Aorta (tissue), 5 donors: ENCODE measurements around the gene SCART1. TPM values are rescaled to one million over a fixed set of nuclear protein-coding genes. Genes with fewer than 3 reads are reported as not detected.

Experiments used
- ATAC-seq: fragments of 200-7000 bp; cut with Tn5 transposase; one replicate; pipeline ENCODE4 v1.9.1; 2022; ENCODE audit warnings: moderate library complexity; ENCODE audit not compliant: low FRiP score
- DNase-seq, 2 donors: peaks; one replicate each; pipeline ENCODE4 v3.0.0-alpha.2; 2020
- H3K27ac ChIP-seq, 2 donors: one replicate each; pipeline ENCODE4 v1.5.1; 2013; ENCODE audit warnings: low read length in 2 of 2, mild to moderate bottlenecking in 2 of 2, moderate library complexity in 2 of 2, control low read depth in 1 of 2, inconsistent platforms in 1 of 2, low read depth in 1 of 2
- H3K27me3 ChIP-seq, 2 donors: one replicate each; pipeline ENCODE4 v1.6.1; 2013; ENCODE audit warnings: control low read depth in 1 of 2, low read length in 1 of 2, mild to moderate bottlenecking in 1 of 2, moderate library complexity in 1 of 2; ENCODE audit not compliant: insufficient read depth in 2 of 2, control insufficient read depth in 1 of 2
- H3K36me3 ChIP-seq, 2 donors: one replicate each; pipeline ENCODE4 v1.6.1; 2013; ENCODE audit warnings: control low read depth in 1 of 2, low read length in 1 of 2, mild to moderate bottlenecking in 1 of 2; ENCODE audit not compliant: insufficient read depth in 2 of 2, control insufficient read depth in 1 of 2
- H3K4me1 ChIP-seq, 2 donors: one replicate each; pipeline ENCODE4 v1.6.1; 2013; ENCODE audit warnings: low read length in 2 of 2, control low read depth in 1 of 2, mild to moderate bottlenecking in 1 of 2, moderate library complexity in 1 of 2; ENCODE audit not compliant: insufficient read depth in 2 of 2, control insufficient read depth in 1 of 2
- H3K4me3 ChIP-seq, 2 donors: one replicate each; pipeline ENCODE4 v1.5.1; 2013; ENCODE audit warnings: low read length in 2 of 2, control low read depth in 1 of 2, mild to moderate bottlenecking in 1 of 2
- H3K9me3 ChIP-seq: one replicate; pipeline ENCODE4 v1.6.1; 2013; ENCODE audit warnings: mild to moderate bottlenecking, low read length; ENCODE audit not compliant: control insufficient read depth
- WGBS, 2 donors: extraction: QIAGEN DNeasy Blood & Tissue Kit; methylation state at CpG; one replicate each; pipeline ENCODE4 v1.1.7; 2013; 5-methylcytosine and 5-hydroxymethylcytosine counted together
- intact Hi-C, 2 donors: fragments of 100-400 bp; cut with DNase I; formaldehyde crosslinking; loops; one replicate each; pipeline versions ENCODE4 v1.14.2 to v1.15.0; 2022
- polyA plus RNA-seq, 2 donors: library from polyadenylated mRNA; stranded (reverse); fragments of 200-250 nt; gene quantifications; one replicate each; pipeline ENCODE4 v1.2.3, GENCODE V29; 2013
- total RNA-seq, 2 donors: library from RNA; stranded (reverse); fragmentation: NEBNext Ultra II Directional; extraction: Animal tissue kit (Norgen Biotek cat#: 25700); gene quantifications; one replicate each; pipeline ENCODE4 v1.2.1, GENCODE V29; 2021
- donor health status: healthy with polysubstance abuse.
- donor health status: Bipolar disorder and iron deficiency.
- donor health status: DM: no; HTN: no; CAD: no.
- donor health status: DM: no; HTN: no; CAD: no.
- donor health status: DM: yes; HTN: yes; CAD: no.

The SCART1 gene
- total and polyA plus RNA-seq, 4 donors, result 2.4 to 7.3 (median 5.4) TPM; not detected in 1

GRCh38 chr10:133475425-133475734, 21.6 kb downstream of the SCART1 start:
- 82 to 88% methylated on average over 5 of the region's 5 CpGs for WGBS, 2 donors
- no peak overlapping the region for H3K4me3 ChIP-seq
- H3K4me1 ChIP-seq, result no peaks in the 10 kb centered on the region
- no peaks in the 10 kb centered on the region for H3K27me3 ChIP-seq
- intact Hi-C loops, result no loop called here
- no peak for ATAC-seq
- H3K9me3 ChIP-seq, result no peaks in the 10 kb centered on the region
- no peak overlapping the region for H3K27ac ChIP-seq
- H3K36me3 ChIP-seq, result no peaks in the 10 kb centered on the region
- DNase-seq, result no peak

GRCh38 chr10:133475821-133476640, 22.3 kb downstream of the SCART1 start:
- H3K27ac ChIP-seq, result no peak overlapping the region
- H3K36me3 ChIP-seq, result no peaks in the 10 kb centered on the region
- no peak overlapping the region for H3K4me3 ChIP-seq
- no peak for ATAC-seq
- no peaks in the 10 kb centered on the region for H3K4me1 ChIP-seq
- DNase-seq, result no peak
- no peaks in the 10 kb centered on the region for H3K9me3 ChIP-seq
- intact Hi-C loops, result no loop called here
- WGBS, 2 donors, result 82% methylated on average over 11 of the region's 11 CpGs
- H3K27me3 ChIP-seq, result no peaks in the 10 kb centered on the region

DNA sequence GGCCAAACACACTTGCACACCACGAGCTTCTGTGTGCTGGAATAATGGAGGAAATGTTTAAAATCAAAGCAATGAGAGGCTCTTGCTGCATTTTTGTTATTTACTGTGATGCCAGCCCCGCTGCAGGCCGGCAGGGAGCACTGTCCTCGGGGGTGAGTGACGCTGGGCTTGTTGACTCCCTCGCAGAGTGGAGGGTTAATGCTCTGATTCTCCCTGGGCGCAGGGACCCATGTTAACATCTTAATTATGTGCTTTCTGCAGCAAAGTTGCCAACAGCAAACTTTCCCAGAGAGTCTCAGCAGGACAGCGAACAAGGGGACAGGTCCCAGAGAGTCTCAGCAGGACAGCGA, 22.9 kb downstream of the SCART1 start:
- Histone ChIP-seq H3K4me1 (no peaks in the 10 kb centered on the region), H3K4me3 (no peak overlapping the region), H3K36me3 (no peaks in the 10 kb centered on the region), H3K27ac (no peak overlapping the region), H3K9me3 (peaks cover under 1% of the 10 kb centered on the region), H3K27me3 (no peaks in the 10 kb centered on the region)
- WGBS, 2 donors, result 80 to 81% methylated on average over 9 of the region's 9 CpGs
- intact Hi-C loops, result no loop called here
- no peak for DNase-seq
- no peak for ATAC-seq

GRCh38 chr10:133481086-133481643, 27.4 kb downstream of the SCART1 start:
- Histone ChIP-seq H3K4me1 (no peaks in the 10 kb centered on the region), H3K27me3 (no peaks in the 10 kb centered on the region), H3K4me3 (no peak overlapping the region), H3K27ac (no peak overlapping the region), H3K36me3 (no peaks in the 10 kb centered on the region), H3K9me3 (peaks cover 6% of the 10 kb centered on the region)
- WGBS, 2 donors, result 81 to 83% methylated on average over 11 to 12 of the region's 12 CpGs
- DNase-seq (no peak), ATAC-seq (no peak)
- intact Hi-C loops, result no loop called here

DNA sequence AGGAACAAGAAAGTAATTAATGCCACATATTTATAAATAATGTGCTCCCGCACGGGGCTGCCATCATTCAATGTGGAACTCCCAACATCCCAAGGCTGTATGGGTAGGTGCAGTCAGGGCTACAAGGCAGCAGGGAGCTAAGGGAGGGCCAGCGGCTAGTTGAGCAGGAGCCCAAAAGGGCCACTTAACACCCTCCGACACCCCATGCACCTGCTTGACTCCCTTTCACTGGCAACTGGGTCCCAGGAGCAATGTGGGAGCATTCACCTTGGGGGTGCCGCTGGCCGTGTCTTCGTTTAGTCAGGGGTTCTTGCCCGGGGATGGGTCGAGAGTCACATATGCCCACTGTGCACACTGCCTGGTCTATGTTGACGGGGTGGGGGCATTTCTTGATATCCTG, 27.9 kb downstream of the SCART1 start:
- no peaks in the 10 kb centered on the region for H3K36me3 ChIP-seq
- peaks cover 8% of the 10 kb centered on the region for H3K9me3 ChIP-seq
- intact Hi-C loops, result no loop called here
- ATAC-seq (no peak), DNase-seq (no peak)
- WGBS, 2 donors, result 84% methylated on average over 10 of the region's 10 CpGs
- no peaks in the 10 kb centered on the region for H3K4me1 ChIP-seq
- no peak overlapping the region for H3K27ac ChIP-seq
- no peaks in the 10 kb centered on the region for H3K27me3 ChIP-seq
- H3K4me3 ChIP-seq, result no peak overlapping the region

DNA sequence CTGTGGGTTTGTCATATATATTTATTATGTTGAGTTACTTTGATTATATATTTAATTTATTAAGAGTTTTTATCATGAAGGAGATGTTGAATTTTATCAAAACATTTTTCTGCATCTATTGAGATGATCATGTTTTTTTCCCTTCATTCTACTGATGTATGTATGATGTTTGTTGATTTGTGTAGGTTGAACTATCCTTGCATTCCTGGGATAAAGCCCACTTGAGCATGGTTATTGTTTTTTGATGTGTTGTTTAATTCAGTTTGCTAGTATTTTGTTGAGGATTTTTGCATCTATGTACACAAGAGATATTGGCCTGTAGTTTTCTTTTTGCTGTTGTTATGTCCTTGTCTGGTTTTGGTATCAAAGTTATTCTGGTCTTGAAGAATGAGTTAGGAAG, 31.1 kb downstream of the SCART1 start:
- H3K4me3 ChIP-seq, result no peak overlapping the region
- no peaks in the 10 kb centered on the region for H3K27me3 ChIP-seq
- H3K36me3 ChIP-seq, result no peaks in the 10 kb centered on the region
- H3K9me3 ChIP-seq, result peaks cover 11% of the 10 kb centered on the region
- ATAC-seq (no peak), DNase-seq (no peak)
- H3K27ac ChIP-seq, result no peak overlapping the region
- intact Hi-C loops, result no loop called here
- no peaks in the 10 kb centered on the region for H3K4me1 ChIP-seq

GRCh38 chr10:133487085-133487484, 33.3 kb downstream of the SCART1 start:
- H3K27me3 ChIP-seq, result no peaks in the 10 kb centered on the region
- intact Hi-C loops, result no loop called here
- no peak overlapping the region for H3K27ac ChIP-seq
- H3K4me1 ChIP-seq, result no peaks in the 10 kb centered on the region
- ATAC-seq (no peak), DNase-seq (no peak)
- H3K4me3 ChIP-seq, result no peak overlapping the region
- no peaks in the 10 kb centered on the region for H3K36me3 ChIP-seq
- peaks cover 9% of the 10 kb centered on the region for H3K9me3 ChIP-seq

- Histone ChIP-seq H3K27me3 (no peaks in the 10 kb centered on the region), H3K4me1 (no peaks in the 10 kb centered on the region), H3K9me3 (peaks cover 7% of the 10 kb centered on the region), H3K4me3 (no peak overlapping the region), H3K36me3 (no peaks in the 10 kb centered on the region), H3K27ac (no peak overlapping the region)
- ATAC-seq (no peak), DNase-seq (no peak)
- intact Hi-C loops, result no loop called here
Measured at GRCh38 chr10:133488354-133488753, 34.6 kb downstream of the SCART1 start.

DNA sequence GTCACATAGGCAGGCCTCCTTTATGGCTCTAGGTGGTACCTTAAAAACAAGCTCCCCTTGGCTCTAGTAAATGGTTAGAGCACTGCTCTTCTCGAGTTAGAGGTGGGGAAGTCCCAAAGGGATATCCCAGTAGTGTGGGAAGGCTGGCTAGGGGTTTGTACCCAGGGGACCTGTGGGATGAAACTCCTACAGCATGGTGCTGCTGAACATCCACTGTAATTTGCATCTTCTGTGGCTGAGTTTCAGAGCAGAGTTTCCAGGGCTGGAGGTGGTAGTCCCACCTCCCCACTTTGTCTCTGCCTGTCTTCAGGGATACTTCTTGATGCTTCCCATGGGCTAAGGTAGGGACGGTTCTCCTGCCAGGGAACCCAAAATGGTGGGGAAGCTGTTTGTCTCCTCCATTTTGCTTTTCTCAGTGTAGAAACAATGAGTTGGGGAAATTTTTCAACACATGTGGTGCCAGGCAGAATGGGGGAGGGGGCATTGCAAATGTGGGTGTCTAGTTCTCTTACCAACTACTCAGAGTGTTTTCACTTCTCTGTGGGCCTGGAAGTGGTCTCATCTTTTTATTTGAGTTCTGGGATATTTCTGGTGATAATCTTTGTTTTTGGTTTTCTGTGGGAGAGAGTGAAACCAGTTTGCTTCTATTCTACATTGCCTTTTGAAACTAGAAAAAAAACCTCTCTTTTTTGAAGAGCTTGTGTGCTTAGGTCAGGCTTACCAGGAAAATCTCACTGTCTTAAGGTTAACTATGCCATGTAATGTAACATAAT, 36.3 kb downstream of the SCART1 start:
- intact Hi-C loops, result no loop called here
- Histone ChIP-seq H3K9me3 (peaks cover 6% of the 10 kb centered on the region), H3K36me3 (no peaks in the 10 kb centered on the region), H3K27ac (no peak overlapping the region), H3K27me3 (no peaks in the 10 kb centered on the region), H3K4me1 (no peaks in the 10 kb centered on the region), H3K4me3 (no peak overlapping the region)
- no peak for DNase-seq
- ATAC-seq, result no peak
- WGBS, 2 donors, result 60 to 61% methylated on average over 2 of the region's 2 CpGs
